GM21390 (cell line): ENCODE results near the gene CXCL11.
"Not testable (repeated sequence)": the region's sequence is repeated elsewhere in the genome, so short reads cannot be mapped to it uniquely, and the experiment has no call there.

Source experiments
- ATAC-seq: cut with Tn5 transposase; IDR thresholded peaks from one replicate; pipeline ENCODE4 v1.9.1; 2021; ENCODE audit not compliant: unreplicated experiment

The CXCL11 gene

DNA sequence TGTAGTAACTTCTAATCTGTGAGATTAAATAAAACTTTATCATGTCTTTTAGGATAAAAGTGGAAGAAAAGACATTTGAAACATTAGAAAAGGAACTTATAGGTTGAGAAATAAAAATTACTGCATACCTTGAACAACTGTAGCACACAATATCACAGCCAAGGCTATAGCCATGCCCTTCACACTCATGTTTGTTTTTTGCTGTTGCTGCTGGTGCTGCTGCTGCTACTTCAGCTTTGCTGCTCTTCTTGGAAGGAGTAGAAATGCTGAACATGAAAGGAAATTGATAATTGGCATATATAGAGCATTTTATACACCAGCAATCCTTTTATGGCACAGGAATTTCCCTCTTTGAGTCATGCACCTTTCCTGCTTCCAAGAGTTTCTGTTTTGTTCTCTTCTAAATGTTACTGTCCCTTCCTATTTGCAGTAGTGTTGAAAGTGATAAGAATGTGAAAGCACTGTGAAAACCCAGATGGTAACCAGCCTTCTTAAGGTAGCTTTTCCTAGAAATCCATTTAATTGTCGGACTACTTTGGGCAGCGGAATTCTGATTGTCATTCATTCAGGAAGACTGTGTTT lies at the start of gene CXCL11:
CXCL11 (minus strand) TSS at position 272 of the 582 bp plus-strand sequence; CDS start at position 189, 83 bp downstream.
- ATAC-seq = no peak

DNA sequence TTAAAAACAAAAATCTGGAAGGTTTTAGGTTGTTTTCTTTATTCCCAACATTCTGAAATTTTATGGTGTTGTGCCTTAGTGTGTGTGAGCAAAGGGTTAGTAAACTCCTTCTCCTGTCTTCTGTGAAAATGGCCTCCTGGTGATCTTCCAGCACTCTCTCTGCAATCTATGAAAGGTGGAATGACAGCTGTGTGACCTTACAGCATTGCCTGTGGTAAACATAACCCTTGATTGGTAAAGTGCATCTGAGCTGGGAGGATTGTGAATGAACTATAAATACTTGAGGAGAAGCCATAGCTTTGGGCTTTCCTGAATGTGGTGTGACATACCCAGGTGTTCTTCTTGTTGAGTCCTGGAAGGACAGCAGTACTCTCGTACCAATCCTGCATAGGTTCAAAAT lies 48.7 kb upstream of the CXCL11 start:
- ATAC-seq = no peak

DNA sequence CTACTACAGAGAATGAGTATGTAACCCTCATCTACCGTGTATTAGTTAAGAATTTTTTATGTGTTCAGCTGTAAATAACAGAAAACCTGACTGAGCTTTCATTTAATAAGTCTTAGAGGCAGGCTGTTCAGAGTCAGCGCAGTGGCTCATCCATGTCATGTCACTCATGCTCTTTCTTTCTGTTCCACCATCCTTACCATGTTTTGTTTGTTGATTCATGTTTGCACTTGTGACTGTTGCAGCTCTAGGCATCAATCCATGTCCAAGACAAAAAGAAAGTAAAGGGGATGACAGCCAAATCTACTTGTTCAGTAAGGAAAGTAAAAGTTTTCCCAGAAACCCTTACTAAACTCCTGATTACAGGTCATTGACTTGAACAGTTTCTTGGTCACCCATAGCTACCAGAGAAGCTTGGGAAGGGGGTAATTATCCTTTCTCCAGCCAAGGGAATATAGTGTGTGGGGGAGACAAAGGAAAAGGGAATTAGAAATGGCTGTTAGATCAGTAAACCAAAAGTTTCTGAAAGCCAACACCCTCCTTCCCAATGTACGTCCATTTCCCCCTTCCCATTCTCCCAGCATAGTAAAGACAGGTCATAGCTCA lies 47.6 kb upstream of the CXCL11 start:
- no peak for ATAC-seq

DNA sequence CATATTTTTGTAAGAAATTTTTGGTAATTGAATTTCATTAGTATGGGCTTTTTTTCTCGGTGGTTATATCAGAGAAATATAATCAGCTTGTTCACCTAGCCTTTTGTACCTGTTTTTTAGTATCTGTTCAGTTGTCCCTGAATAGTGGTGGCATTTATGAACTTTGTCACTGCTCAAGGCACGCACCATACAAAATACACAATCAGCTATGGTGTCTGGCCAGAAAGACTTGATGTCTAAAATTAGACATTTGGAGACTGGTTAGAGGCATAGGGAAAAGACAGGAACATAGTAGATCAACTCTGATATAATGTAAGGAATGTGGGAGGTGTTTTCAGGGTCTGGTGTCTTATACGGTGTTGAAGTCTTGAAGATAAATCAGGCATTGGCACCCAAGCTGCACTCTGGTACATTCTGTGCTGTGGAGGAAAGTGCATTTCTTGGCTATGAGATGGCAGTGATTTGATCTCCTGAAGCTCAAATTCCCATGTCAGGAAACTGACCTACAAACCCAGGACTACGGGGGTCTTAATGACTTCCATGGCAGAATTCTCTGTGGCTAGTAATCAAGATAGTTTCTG lies 42.3 kb upstream of the CXCL11 start:
- ATAC-seq = no peak

DNA sequence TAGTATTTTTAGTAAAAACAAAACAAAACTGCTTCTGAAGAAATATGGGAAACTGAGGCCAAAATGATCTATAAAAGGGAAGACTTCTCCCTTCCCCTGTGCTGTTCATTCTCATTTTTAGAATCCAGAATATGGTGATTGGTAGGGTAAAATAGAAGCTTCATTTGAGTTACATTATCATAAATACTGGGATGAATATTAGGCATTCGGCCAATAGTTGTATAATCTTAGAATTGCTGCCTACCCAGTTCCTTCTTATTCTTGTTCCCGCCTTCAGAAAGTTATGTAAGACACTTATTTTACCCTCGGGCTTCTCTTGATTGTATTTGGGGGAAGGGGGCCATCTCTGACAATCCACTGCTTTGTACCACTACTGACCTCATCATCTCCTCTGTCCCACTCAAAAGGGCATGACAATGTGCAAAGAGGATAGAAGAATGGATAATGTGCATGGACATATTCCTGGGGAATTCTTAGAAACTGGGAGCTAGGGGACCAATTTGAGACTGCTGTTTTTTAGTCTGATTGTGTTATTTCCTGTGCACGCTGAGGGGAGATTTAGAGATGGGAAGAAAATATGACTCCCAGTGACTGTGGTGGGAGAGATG lies 39.2 kb upstream of the CXCL11 start:
- no peak for ATAC-seq

DNA sequence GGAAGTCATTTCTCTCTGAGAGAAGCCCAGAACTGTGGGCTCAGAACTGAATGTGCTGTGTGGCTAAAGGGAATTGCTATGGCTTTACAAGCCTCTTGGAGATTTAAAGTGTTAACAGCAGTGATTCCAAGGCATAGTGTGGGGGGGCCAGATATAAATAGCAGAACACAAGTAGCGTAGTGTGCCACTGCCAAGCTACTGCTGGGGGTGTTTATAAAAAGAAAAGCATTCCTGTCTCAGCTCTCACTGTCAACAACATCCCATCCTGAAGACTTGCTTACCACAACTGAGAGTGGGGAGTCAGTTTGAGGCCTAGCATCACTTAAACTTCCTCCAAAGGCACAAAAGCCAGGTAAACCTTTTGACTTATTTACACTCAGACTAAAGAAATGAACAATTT lies 38.6 kb upstream of the CXCL11 start, which contains the start of gene ART3:
ART3 (plus strand) TSS at position 242 of the 400 bp plus-strand sequence. CDS start 1,181 bp downstream, outside the sequence.
- no peak for ATAC-seq

DNA sequence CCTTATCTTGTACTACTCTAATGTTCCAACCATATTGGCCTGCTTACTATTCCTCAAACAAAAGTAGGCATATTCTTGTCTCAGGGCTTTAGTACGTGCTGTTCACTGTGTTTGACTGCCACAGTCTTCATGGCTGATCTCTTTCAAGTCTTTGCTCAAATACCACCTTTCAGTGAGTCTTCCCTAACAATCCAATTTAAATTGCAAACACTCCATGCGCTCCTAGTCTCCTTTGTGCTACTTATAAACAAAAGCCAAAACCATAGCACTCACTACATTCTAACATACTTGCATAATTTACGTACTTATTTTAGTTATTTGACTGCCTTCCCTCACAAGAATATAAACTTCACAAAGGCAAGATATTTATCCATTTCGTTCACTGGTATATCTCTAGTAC lies 36.9 kb upstream of the CXCL11 start:
- ATAC-seq = no peak

DNA sequence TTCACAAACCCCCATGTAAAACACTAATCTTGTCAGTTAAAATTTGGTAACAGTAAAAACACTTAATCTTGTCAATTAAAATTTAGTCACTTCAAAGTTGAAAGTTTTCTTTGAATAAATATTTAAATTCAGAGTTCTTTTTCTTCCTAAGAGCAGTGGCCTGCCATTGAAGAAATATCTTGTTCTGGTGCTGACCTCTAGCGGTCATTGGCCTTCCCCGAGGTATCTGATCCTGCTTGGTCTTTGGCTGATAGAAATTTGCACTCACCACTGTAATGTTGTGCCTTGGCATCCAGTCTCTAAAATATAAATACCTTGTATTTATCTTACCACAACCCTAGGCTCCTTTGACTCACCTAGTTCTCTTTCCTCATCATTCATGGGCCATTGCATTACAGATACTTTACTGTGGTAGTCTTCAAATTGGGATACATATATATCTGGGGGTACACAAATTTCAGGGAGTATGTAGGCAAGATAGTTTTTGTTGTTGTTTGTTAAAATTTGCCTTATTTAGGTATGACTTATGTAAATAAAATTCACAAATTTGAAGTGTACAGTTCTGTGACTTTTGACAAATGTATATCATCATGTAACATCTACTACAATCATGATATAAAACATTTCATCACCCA lies 31.9 kb upstream of the CXCL11 start:
- no peak for ATAC-seq

DNA sequence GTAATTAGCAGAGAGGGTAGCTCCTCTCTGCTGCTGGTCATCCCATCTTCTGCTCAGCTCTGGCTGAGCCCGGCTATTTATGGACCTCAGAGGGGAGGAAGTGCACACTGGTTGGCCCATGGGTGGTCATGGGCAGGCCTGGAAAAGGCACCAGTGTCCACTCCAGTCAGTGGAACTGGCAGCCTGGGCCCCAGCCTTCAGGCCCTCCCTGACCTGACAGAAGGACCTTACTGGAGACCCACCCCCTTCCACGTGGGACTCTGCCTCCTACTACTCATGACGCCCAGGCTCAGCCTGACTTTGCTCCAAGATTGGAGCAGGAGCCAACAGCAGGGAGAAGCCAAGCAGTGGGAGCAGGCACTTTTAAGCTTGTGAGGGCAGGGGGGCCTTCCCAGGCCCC lies 30.7 kb upstream of the CXCL11 start:
- no peak for ATAC-seq

DNA sequence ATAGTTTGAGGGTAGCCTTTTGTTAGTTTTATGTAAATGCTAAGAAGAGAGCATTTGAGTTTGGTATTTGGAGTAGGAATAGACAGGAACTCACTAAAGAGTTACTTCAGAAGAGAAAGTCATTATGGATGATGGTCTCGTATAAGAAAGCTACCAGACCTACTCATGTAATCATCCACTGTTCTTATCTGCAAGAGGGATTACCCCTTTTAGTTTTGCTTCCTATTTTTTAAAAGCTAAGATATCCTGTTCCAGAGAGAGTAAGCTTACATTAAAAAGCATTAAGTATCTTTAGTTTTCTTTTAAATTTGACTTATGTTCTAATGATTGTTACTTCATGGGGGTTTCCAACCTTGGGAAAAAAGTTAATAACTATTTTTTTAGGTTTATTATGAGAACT lies 26.1 kb upstream of the CXCL11 start:
- peak; percentile 59 for ATAC-seq

DNA sequence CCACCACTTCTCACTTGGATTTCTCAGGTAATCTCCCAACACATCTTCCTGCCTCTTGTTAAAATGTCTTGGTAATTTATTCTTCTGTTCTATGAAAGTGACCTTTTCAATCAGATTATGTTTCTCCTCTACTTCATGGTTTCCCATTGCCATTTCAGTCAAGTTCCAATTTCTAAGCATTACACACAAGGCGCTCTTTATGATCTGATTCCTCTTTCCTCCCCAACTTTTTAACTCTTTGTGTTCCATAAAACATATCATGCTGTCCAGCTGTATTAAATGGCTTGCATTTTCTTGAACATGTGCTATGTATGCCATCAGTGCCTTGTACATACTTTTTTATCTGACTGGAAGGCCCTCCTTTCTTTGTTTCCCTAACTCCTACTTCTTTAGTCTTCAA lies 25.6 kb upstream of the CXCL11 start:
- ATAC-seq = no peak

DNA sequence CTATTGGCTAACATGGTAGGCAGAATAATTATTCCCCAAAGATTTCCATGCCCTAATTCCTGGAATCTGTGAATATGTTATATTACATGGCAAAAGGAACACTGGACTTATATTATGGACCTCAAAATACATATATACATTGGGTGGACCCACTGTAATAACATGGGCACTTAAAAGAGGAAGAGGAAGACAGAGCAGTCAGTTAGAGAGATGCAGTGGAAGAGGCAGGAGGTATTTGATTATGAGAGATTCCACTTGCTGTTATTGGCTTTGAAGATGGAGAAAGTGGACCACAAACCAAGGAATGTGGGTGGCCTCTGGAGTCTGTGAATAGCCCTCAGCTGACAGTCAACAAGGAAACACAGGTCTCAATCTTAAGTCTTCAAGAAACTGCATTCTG lies 24.6 kb upstream of the CXCL11 start:
- no peak for ATAC-seq

DNA sequence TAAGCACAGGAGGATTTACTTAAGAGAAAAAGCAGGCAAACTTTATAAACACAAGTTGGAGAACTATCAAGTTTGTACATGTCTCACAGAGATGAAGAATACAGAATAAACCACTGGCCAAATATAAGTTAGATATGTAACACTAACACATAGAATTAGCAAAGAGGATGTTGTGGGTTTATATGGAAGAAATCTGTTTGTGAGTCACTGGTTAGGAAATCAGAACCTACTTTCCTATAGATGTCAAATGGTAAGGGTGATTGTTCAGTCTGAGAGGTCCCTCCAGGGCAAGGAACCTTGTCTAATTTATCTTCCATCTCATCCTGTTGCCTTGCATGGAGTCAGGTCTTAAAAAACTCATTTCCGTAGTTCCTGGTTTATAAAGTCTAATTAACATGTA lies 23.9 kb upstream of the CXCL11 start:
- no peak for ATAC-seq

DNA sequence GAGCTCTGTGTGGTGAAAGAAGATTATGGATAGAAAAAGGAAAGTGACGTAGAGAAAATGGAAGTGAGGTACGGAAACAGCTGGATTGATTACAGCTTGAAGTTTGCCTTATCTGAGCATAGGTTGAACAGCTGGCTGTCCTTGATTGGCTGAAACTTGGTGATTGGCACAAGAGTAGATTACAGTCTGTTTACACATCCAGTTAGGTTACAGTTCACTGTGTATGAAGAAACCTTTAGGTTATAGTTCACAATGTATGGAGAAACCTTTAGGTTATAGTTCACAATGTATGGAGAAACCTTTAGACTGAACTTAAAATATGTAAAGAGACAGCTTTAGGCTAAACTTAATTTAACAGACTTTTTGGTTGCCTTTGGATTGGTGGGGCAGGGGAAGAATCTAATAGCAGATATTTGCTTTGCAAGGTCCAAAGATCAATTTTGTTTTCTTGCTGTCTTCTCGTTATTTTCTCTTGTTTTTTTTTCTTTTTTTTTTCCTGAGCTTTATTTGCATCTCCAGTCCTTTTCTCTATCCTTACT lies 23.1 kb upstream of the CXCL11 start:
- no peak for ATAC-seq

DNA sequence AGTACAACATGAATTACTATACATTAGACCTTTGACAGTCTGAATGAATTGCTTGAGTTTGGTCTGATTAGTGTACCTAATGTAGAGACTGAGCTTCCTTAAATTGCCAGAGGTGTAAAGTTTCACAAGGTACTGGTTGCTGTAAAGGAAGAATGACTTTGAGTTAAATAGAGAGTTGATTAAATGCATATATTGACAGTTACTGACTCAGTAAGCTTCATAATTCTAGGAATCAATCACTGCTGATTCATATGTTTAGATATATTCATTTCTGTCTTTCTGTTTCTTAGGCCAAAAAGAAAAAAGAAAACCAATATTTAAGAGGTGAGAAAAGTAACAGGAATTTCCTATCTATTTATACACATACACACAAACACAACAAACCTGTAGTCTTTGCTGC lies 22.4 kb upstream of the CXCL11 start:
- ATAC-seq = peak; percentile 47

DNA sequence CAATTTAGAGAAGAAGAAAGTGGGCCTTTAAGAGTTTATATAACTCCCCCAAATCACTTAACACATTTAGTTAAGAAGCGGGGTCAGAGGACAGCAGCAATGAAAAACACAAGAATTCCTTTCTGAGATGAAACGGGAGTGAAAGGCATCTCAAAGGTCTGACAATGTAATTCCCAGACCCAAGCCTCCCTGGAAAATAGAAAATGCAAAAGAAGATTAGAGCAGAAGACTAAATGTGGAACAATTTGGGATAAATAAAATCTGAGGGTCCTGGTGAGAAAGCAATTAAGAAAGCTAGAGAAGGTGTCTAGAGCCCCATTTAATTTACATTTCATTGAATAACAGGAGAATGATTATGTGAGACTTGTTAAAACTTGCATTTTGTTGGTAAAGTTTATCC lies 19.6 kb upstream of the CXCL11 start:
- no peak for ATAC-seq

DNA sequence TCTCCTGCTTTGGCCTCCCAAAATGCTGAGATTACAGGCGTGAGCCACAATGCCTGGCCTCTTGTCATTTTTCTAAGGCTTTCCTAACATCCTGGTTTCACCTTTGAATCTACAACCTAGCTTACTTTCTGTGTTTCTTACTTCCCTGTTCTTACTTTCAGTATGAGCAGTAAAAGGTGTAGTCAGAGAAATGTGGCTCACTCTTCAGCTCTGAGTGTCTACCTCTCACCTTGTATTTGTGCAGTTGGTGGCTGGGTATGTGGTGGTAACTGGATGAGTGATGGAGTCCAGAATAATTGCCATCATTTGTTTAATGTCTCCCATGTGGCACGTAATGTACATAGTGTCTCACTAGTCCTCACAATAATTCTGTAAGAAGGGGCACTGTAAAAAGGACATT lies 19.1 kb upstream of the CXCL11 start:
- ATAC-seq = peak; percentile 94

DNA sequence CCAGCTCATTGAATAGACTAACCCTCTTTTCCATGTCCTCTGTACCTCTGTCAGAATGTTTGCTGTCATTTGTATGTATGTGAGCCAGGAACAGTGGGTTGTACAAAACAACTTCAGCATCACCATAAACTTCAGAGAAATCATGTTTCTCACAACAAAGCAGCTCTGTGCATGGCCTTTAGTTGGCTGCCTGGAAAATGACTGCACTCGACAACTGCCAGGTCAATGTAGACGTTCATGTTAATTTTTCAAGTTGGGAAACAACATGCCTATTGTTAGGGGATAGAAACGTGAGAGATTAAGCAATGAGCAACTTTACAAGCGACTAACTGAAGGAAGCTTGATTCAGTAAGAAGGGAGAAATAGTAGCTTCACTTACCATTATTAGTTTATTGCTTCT lies 17.9 kb upstream of the CXCL11 start:
- ATAC-seq = no peak

DNA sequence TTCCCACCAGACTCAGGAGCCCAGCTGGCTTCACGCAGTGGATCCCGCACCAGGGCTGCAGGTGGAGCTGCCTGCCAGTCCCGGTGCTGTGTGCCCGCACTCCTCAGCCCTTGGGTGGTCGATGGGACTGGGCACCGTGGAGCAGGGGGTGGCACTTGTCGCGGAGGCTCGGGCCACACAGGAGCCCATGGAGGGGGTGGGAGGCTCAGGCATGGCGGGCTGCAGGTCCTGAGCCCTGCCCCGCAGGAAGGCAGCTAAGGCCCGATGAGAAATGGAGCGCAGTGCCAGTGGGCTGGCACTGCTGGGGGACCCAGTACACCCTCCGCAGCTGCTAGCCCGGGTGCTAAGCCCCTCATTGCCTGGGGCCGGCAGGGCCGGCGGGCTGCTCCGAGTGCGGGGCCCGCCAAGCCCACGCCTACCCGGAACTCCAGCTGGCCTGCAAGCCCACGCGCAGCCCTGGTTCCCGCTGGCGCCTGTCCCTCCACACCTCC lies 14.7 kb upstream of the CXCL11 start:
- not testable (repeated sequence) for ATAC-seq

DNA sequence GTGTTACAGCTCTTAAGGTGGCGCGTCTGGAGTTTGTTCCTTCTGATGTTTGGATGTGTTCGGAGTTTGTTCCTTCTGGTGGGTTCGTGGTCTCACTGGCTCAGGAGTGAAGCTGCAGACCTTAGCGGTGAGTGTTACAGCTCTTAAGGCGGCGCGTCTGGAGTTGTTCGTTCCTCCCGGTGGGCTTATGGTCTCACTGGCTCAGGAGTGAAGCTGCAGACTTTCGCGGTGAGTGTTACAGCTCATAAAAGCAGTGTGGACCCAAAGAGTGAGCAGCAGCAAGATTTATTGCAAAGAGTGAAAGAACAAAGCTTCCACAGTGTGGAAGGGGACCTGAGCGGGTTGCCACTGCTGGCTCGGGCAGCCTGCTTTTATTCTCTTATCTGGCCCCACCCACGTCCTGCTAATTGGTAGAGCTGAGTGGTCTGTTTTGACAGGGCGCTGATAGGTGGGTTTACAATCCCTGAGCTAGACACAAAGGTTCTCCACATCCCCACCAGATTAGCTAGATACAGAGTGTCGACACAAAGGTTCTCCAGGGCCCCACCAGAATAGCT lies 14.1 kb upstream of the CXCL11 start:
- ATAC-seq = not testable (repeated sequence)

DNA sequence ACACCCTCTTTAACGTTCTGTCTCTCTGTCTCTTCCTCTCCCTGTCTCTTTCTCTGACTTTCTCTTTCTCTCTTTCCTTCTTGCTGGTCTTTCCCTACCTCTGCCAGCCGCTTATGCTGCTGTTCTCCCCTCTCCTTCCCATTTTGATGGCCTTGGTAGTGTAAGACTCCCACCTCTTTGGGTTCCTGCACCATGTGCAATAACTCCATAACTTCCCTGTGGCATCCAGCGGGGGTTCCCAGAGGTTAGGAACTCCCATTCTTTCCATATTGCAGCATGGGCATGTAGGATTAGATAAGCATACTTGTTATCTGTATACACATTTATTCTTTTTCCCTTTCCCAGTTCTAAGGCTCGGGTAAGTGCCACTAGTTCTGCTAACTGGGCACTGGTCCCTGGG lies 8.8 kb upstream of the CXCL11 start:
- not testable (repeated sequence) for ATAC-seq
